Measurements from ENCODE around the gene ANO1.

The ANO1 gene

DNA sequence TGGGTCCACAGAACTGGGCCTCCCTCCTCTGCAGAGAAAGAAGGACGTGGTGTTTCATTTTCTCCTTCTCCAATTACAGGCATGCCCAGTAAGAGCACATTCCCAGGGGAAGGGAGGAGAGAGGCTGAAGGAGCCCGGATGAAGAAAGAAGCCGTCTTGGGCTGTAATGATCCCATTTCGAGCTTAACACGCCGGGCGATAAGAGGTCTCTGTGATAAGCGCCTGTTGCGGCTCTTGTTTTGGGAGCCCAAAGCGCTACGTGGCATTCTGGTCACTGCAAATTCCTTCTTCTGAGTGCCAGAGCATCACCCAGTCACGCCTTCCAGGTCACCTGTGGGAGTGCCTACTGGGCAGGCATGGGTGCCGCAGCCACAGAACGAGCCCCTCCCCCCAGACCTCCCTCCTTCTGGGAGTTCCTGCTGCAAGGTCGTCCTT is 57.5 kb downstream of the ANO1 start:
- no peak overlapping the region for H3K4me3 ChIP-seq (ENCODE audit: low read depth, low read length)

DNA sequence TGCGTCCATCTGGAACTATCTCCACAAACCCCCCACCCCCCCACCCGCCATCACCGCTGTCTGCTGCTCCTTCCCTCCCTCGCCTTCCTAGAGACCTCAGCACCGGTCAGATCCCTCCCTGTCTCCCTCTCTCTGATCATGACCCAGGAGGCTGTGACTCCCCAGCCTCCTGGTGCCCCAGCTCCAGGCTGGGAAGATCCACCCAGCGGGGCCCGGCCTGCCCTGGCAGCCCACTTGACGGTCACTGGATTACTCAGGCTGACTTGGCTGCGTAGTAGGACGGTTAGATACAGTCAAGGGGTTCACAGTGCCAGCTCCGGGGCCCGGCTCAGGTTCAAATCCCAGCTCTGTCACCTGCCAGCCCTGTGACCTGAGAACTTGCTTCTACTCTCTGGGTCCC is 59.3 kb downstream of the ANO1 start:
- no peak overlapping the region for H3K4me3 ChIP-seq (ENCODE audit: low read depth, low read length)
- TF ChIP-seq, protein P1, sequence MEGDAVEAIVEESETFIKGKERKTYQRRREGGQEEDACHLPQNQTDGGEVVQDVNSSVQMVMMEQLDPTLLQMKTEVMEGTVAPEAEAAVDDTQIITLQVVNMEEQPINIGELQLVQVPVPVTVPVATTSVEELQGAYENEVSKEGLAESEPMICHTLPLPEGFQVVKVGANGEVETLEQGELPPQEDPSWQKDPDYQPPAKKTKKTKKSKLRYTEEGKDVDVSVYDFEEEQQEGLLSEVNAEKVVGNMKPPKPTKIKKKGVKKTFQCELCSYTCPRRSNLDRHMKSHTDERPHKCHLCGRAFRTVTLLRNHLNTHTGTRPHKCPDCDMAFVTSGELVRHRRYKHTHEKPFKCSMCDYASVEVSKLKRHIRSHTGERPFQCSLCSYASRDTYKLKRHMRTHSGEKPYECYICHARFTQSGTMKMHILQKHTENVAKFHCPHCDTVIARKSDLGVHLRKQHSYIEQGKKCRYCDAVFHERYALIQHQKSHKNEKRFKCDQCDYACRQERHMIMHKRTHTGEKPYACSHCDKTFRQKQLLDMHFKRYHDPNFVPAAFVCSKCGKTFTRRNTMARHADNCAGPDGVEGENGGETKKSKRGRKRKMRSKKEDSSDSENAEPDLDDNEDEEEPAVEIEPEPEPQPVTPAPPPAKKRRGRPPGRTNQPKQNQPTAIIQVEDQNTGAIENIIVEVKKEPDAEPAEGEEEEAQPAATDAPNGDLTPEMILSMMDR (IDR thresholded peaks at IDR 0.05; ENCODE audit: borderline replicate concordance, insufficient read depth, low read depth, low read length): no peak

More for the DNA sequence above, 57.5 kb downstream of the ANO1 start:
- TF ChIP-seq, protein P1 (IDR thresholded peaks at IDR 0.05; ENCODE audit: borderline replicate concordance, insufficient read depth, low read depth, low read length): no peak

DNA sequence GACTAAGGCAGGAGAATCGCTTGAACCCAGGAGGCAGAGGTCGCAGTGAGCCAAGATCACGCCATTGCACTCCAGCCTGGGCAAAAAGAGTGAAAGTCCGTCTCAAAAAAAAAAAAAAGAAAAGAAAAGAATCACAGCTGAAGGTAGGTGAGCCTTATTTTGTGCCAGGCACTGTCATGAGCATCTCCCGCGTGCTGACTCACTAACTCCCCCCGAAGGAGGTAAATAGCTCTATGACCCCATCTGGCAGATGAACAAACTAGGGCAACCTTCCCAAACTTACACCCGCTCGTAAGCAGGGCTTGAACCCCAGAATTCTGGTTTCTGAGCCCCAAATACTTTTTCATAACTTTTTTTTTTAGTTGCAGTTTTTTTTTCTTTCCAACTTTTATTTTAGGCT is 60.3 kb downstream of the ANO1 start:
- TF ChIP-seq, protein P1 (IDR thresholded peaks at IDR 0.05; ENCODE audit: borderline replicate concordance, insufficient read depth, low read depth, low read length): no peak
- H3K4me3 ChIP-seq (ENCODE audit: low read depth, low read length): no peak overlapping the region

DNA sequence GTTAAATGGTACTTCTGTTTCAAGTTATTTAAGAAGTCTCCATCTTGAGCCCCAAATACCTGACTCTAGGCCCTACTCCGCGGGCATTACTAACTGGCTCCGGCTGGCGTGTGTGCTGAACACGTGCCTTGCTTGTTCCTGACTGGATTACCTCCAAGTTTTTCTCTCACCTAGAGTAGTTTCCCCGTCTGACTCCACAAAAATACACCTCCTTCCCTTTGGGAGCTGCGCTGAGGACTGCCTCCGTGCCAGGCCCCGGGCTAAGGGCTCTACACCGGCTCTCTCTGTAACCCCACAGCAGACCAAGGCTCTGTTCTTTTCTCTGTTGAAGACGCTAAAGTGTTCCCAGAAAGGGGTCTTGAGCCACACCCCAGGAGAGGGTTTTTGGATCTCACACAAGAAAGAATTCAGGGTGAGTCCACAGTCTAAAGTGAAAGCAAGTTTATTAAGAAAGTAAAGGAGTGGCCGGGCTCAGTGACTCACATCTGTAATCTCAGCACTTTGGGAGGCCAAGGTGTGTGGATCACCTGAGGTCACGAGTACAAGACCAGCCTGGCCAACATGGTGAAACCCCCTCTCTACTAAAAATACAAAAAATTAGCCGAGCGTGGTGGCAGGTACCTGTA is 61.8 kb downstream of the ANO1 start:
- TF ChIP-seq, protein P1 (IDR thresholded peaks at IDR 0.05; ENCODE audit: borderline replicate concordance, insufficient read depth, low read depth, low read length): no peak
- H3K4me3 ChIP-seq (ENCODE audit: low read depth, low read length): no peak overlapping the region

DNA sequence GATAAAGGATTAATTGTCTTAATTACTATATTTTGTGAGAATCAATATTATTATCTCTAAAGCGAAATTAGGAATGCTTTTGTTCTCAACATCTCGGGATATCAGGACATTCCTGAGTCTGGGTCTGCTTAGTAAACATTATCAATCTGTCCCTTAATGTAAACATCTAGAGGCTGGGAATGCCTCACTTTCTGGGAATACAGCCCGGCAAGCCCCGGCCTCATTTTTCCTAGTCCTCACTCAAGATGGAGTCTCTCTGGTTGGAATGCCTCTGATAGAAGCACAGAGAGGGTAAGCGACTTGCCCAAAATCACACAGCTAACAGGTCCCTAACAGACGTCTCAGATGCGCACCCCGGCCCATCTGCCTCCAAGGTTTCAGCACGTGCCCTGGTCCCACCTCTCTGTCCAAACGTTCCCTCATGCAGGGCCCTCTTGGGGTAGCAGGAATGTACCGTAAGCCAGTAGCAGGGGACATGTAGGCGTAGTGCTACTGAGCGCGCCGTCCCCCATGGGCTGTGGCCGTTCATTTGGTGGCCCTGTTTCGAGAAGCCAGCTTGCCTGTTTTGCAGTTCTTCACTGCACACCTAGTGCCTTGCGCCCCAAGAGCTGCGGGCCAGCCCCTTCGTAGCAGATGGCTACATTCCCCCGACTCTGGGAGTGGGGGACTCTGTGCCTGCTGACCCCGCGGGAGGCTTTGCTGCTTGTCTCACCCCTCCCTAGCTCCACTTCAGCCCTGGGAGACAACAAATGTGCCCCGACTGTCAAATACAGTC is 62.8 kb downstream of the ANO1 start:
- no peak overlapping the region for H3K4me3 ChIP-seq (ENCODE audit: low read depth, low read length)
- TF ChIP-seq, protein P1 (IDR thresholded peaks at IDR 0.05; ENCODE audit: borderline replicate concordance, insufficient read depth, low read depth, low read length): no peak

DNA sequence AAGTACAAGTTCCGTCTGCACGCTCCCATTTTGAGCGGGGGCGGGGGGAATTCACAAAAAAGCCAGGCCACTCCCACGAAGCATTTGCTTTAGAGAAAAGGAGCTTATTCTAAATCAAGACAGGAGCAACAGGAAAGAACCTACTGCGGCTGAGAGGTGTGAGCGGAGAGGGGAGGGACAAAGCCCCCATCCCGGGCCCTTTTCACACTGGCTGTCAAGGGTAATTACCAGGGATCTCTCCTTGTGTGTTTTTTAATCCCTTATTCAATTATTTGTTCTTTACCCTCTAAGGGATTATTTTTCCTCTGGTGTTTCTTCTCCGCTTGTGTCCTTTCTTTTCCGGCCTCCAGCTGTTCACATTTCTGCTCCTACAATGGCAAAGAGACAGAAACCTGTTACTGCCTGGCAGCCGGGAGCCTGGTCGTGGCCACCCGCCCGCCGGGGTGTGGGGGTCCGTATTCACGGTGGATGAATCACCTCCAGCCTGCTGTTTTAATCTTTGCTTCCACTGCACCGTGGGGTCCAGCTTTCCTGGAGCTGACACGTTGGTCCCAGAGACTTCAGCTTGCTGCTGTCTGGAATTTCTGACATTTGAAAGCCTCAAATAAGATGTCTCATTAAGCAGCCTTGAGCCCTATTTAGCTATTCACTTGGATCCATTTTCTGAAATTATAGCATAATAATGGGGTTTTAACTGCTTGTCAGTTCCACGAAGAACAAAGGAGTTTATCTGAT is 63.5 kb downstream of the ANO1 start:
- TF ChIP-seq, protein P1 (IDR thresholded peaks at IDR 0.05; ENCODE audit: borderline replicate concordance, insufficient read depth, low read depth, low read length): no peak
- no peak overlapping the region for H3K4me3 ChIP-seq (ENCODE audit: low read depth, low read length)

Data from GM12875 (cell line).